Testis (tissue), 3 donors: Measurements from ENCODE around the gene SHC3. TPM values are rescaled to one million over a fixed set of nuclear protein-coding genes. Genes with fewer than 3 reads are reported as not detected.

Experiments used
- DNase-seq: peaks from one replicate; pipeline ENCODE4 v3.0.0-alpha.2; 2019
- H3K27ac ChIP-seq, 2 donors: fragments of 200-600 bp; sonication (generic); one replicate each; pipeline ENCODE4 v1.5.1; 2019
- H3K27me3 ChIP-seq: fragments of 200-600 bp; sonication (generic); one replicate; pipeline ENCODE4 v1.5.1; 2019
- H3K36me3 ChIP-seq: fragments of 200-600 bp; sonication (generic); one replicate; pipeline ENCODE4 v1.5.1; 2017; ENCODE audit warnings: low read depth; ENCODE audit errors: missing control alignments
- H3K4me1 ChIP-seq: fragments of 200-600 bp; sonication (generic); one replicate; pipeline ENCODE4 v1.5.1; 2019
- H3K4me3 ChIP-seq, 2 donors: fragments of 200-600 bp; sonication (generic); one replicate each; pipeline ENCODE4 v1.5.1; 2017 to 2019
- H3K9me3 ChIP-seq: fragments of 200-600 bp; sonication (generic); one replicate; pipeline ENCODE4 v1.5.1; 2017
- CTCF ChIP-seq, 3 experiments: fragments of 450-650 bp in 2 of 3; fragments of 200-600 bp in 1 of 3; sonication (generic) in 1 of 3; IDR thresholded peaks; one replicate each; pipeline ENCODE4 v1.5.1; 2016 to 2019; ENCODE audit warnings: antibody characterized with exemption in 3 of 3, mild to moderate bottlenecking in 2 of 3, moderate library complexity in 1 of 3
- POLR2A ChIP-seq: fragments of 450-650 bp; IDR thresholded peaks from one replicate; pipeline ENCODE4 v1.6.1; 2017; ENCODE audit warnings: antibody characterized with exemption, mild to moderate bottlenecking, moderate library complexity
- WGBS, 2 donors: methylation state at CpG; one replicate each; pipeline ENCODE4 v1.1.5; 2018; 5-methylcytosine and 5-hydroxymethylcytosine counted together
- intact Hi-C: fragments of 100-400 bp; cut with DNase I; formaldehyde crosslinking; loops from one replicate; pipeline ENCODE4 v1.15.1; 2023; ENCODE audit warnings: low total_unique reads
- polyA plus RNA-seq: library from polyadenylated mRNA; stranded (reverse); fragments of 350-450 nt; fragmentation: Illumina TruSeq; extraction: RNeasy Lipid Tissue Mini Kit (QIAGEN cat#74804); gene quantifications from one replicate; pipeline ENCODE4 v1.2.3, GENCODE V29; 2014; ENCODE audit warnings: low read depth, low replicate concordance; ENCODE audit not compliant: insufficient read depth
- total RNA-seq, 2 donors: library from RNA; depleted of rRNA; stranded (reverse); fragments of >200 nt; gene quantifications; one replicate each; pipeline ENCODE4 v1.2.3, GENCODE V29; 2016

The SHC3 gene
- total and polyA plus RNA-seq, 3 donors from 2014 or later = 0.37 to 0.87 (median 0.82) TPM

DNA sequence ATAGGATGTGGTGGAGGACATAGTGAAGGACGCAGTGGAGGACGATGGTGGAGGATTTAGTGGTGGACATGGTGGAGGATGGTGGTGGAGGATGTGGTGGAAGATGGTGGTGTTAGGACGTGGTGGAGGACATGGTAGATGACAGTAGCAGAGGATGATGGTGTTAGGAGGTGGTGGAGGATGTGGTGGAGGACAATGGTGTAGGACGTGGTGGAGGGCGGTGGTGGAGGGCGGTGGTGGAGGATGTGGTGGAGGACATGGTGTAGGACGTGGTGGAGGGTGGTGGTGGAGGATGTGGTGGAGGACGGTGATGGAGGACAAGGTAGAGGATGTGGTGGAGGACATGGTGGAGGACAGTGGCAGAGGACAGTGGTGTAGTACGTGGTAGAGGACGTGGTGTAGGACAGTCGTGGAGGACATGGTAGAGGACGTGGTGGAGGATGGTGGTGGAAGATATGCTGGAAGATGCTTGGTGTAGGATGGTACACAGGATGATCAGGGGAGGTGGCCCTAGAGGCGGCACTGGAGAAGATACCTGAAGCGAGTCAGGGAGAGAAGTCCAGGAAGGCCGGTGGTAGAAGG, 118.6 kb downstream of the SHC3 start:
- Histone ChIP-seq H3K4me1 (no peaks in the 10 kb centered on the region), H3K4me3 (no peak overlapping the region), H3K36me3 (no peaks in the 10 kb centered on the region), H3K27me3 (no peaks in the 10 kb centered on the region), H3K27ac (no peak overlapping the region), H3K9me3 (no peaks in the 10 kb centered on the region)
- intact Hi-C loops = no loop called here
- TF ChIP-seq POLR2A (no peak), CTCF (IDR thresholded peaks at IDR 0.05) (no peak)
- WGBS, 2 donors = 92 to 93% methylated on average over 14 of the region's 15 CpGs
- no peak for DNase-seq

- H3K4me1 ChIP-seq = no peaks in the 10 kb centered on the region
- no peaks in the 10 kb centered on the region for H3K27me3 ChIP-seq
- no peak for DNase-seq
- H3K4me3 ChIP-seq = no peak overlapping the region
- TF ChIP-seq POLR2A (no peak), CTCF (IDR thresholded peaks at IDR 0.05) (no peak)
- 88 to 93% methylated on average over 12 of the region's 12 CpGs for whole genome bisulfite sequencing, 2 donors
- no peaks in the 10 kb centered on the region for H3K36me3 ChIP-seq
- no peaks in the 10 kb centered on the region for H3K9me3 ChIP-seq
- no peak overlapping the region for H3K27ac ChIP-seq
- intact Hi-C loops = no loop called here
Observed at GRCh38 chr9:89058906-89059305, 119.7 kb downstream of the SHC3 start.

DNA sequence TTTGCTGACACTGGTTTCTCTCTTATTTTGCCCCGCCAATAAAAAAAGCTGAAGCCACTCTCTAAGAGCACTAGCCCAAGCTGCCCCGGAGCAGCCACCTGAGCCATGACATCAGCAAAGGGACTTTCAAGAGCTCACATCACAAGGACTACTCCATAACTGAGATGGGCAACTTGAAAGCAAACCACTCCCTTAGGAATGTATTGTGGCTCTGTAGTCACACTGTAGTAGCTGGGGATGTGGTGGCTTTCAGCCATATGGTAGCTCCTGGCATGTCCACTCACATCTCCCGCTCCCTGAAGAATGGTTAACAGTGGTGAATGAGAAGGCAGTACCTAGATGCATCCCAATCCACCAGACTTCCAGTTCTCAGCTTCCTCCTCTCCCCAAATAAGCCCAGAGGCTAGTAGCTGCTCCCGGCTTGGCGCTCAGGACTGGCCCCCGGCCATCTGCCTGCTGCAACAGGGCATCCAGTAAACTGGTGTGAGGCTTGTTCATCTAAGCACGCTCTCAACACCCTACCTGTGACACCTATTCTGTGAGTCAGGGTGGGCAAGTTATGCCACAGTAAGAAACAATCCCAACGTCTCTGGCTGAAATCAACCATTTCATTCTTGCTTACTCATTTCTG, 123.6 kb downstream of the SHC3 start:
- 93 to 97% methylated on average over 7 to 8 of the region's 8 CpGs for WGBS, 2 donors
- Histone ChIP-seq H3K4me1 (peaks cover 6% of the 10 kb centered on the region), H3K9me3 (no peaks in the 10 kb centered on the region), H3K27me3 (no peaks in the 10 kb centered on the region), H3K27ac (no peak overlapping the region), H3K4me3 (no peak overlapping the region), H3K36me3 (no peaks in the 10 kb centered on the region)
- DNase-seq = no peak
- intact Hi-C loops = no loop called here
- TF ChIP-seq POLR2A = no peak
- TF ChIP-seq CTCF (IDR thresholded peaks at IDR 0.05) = no peak

DNA sequence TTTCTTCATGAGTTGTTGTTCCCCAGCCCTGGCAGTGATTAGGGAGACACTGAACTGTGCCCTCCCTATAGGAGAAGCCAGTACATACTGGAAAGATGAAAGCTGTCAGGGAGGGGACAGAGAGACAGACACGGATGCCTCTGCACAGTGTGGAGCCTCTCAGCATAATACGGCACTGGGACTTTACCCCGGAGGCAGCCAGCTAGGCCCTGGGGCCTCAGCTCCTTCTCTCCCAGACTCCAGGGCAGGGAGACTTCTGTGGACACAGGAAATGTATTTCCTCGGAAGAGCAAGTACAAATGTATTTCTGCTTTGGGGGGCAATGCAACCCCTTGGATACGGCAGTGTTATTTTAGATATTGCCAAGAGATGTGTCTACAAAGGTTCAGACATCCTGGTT, 125.3 kb downstream of the SHC3 start:
- intact Hi-C loops = no loop called here
- H3K9me3 ChIP-seq = no peaks in the 10 kb centered on the region
- H3K36me3 ChIP-seq = no peaks in the 10 kb centered on the region
- H3K27me3 ChIP-seq = no peaks in the 10 kb centered on the region
- no peak overlapping the region for H3K4me3 ChIP-seq
- DNase-seq = no peak
- WGBS, 2 donors = 88 to 90% methylated on average over 3 to 5 of the region's 5 CpGs
- no peak for TF ChIP-seq CTCF (IDR thresholded peaks at IDR 0.05)
- no peak for TF ChIP-seq POLR2A
- no peak overlapping the region for H3K27ac ChIP-seq
- H3K4me1 ChIP-seq = peaks cover 6% of the 10 kb centered on the region
